GM19099 (cell line): Measurements from ENCODE around the gene ELP2.

ENCODE experiments used
- POLR2A ChIP-seq: IDR thresholded peaks from 3 replicates; pipeline ENCODE4 v1.6.1; 2011; ENCODE audit warnings: low read depth; ENCODE audit not compliant: insufficient read length; ENCODE audit errors: extremely low read depth

The ELP2 gene

GRCh38 chr18:36179562-36180355 lies 50.1 kb downstream of the ELP2 start:
- TF ChIP-seq POLR2A: no peak

GRCh38 chr18:36181441-36181840 lies 51.7 kb downstream of the ELP2 start:
- TF ChIP-seq POLR2A: no peak

GRCh38 chr18:36181898-36182506 lies 52.3 kb downstream of the ELP2 start:
- no peak for TF ChIP-seq POLR2A

- TF ChIP-seq POLR2A: no peak
Measured at GRCh38 chr18:36183033-36183432, 53.3 kb downstream of the ELP2 start.

GRCh38 chr18:36183987-36184386 lies 54.3 kb downstream of the ELP2 start:
- TF ChIP-seq POLR2A: no peak

DNA sequence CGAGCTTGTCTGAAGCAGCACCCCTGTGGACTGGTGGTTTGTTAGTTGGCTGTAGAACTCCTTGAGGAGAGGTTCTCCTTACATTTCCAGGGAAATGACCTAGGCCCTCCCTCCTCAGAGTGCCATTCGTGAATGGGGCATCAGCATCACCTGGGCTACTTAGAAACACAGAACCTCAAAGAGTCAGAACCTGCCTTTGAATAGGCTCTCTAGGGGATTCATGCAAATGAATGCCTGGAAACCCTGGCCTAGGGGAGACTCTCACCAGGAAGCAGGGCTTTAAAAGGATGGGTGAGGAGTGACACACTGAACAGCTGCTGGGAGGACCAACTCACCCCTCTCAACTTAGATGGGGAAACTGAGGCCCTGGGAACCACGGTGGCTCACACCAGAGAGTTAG lies 55.5 kb downstream of the ELP2 start:
- no peak for TF ChIP-seq POLR2A

GRCh38 chr18:36185901-36186460 lies 56.3 kb downstream of the ELP2 start:
- TF ChIP-seq POLR2A: no peak

GRCh38 chr18:36186461-36187192 lies 56.9 kb downstream of the ELP2 start:
- no peak for TF ChIP-seq POLR2A

- TF ChIP-seq POLR2A: no peak
Measured at GRCh38 chr18:36187193-36187825, 57.6 kb downstream of the ELP2 start, which contains the start of gene MOCOS. Gene MOCOS (plus strand): TSS chr18:36187497. CDS start chr18:36187540, 43 bp downstream.

GRCh38 chr18:36187826-36188721 lies 58.4 kb downstream of the ELP2 start:
- no peak for TF ChIP-seq POLR2A

GRCh38 chr18:36188916-36189315 lies 59.2 kb downstream of the ELP2 start:
- no peak for TF ChIP-seq POLR2A

GRCh38 chr18:36189486-36189885 lies 59.8 kb downstream of the ELP2 start:
- no peak for TF ChIP-seq POLR2A

- TF ChIP-seq POLR2A: no peak
Measured at GRCh38 chr18:36191286-36191685, 61.6 kb downstream of the ELP2 start.

GRCh38 chr18:36191711-36192110 lies 62.0 kb downstream of the ELP2 start:
- no peak for TF ChIP-seq POLR2A
